Measurements from ENCODE around the gene KAZN. TPM values are rescaled to one million over a fixed set of nuclear protein-coding genes. Genes with fewer than 3 reads are reported as not detected.

KAZN gene
- total and polyA plus RNA-seq, 2 experiments from 2014 or later = 7.9 to 15.6 TPM

DNA sequence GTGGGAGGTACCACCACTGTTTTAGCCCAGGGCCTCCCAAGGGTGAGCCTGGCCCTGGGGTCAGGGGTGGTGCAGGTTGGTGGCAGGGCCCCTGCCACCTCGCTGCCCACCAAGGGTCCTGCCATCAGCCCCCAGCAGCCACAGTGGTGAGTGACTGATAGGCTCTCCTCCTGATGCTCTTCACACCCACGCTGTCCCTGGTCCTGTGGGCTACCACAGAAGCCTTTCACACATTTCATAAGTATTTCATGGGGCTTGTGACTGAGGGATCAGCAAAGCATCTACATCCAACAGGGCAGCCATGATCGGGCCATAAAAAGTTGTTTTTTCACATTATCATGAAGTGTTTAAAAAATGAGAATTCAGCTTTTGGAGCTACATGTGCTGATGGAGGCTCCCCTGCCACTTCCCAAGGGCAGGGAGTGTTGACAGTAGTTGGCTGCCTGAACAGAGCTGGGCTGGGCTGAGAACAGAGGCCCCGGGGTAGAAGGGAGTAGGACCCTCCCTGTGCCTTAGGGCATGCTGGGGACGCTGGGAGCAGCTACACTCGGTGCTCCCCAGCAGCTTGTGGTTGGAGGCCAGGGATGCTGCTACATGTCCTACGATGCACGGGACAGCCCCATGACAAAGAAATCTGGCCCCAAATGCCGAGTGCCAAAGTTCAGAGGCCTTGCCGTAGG lies 482.0 kb downstream of the KAZN start:
- no peak overlapping the region for H2AFZ ChIP-seq
- H4K20me1 ChIP-seq (ENCODE audit: insufficient read depth, poor library complexity, severe bottlenecking) = no peaks in the 10 kb centered on the region
- no peaks in the 10 kb centered on the region for H3K36me3 ChIP-seq (replicated peaks; ENCODE audit: insufficient read depth, low read depth)
- H3K9me3 ChIP-seq (ENCODE audit: low read depth) = no peaks in the 10 kb centered on the region
- no peaks in the 10 kb centered on the region for H3K9me2 ChIP-seq (replicated peaks; ENCODE audit: insufficient read depth)
- no peaks in the 10 kb centered on the region for H3K27me3 ChIP-seq
- H3K79me2 ChIP-seq = no peaks in the 10 kb centered on the region
- no peak overlapping the region for H3K27ac ChIP-seq
- TF ChIP-seq CTCF (IDR thresholded peaks at IDR 0.05; ENCODE audit: poor library complexity) (no peak), EZH2phosphoT487 (IDR thresholded peaks at IDR 0.05; ENCODE audit: low read depth, severe bottlenecking, unreplicated experiment) (no peak), EZH2 (IDR thresholded peaks at IDR 0.05; ENCODE audit: borderline replicate concordance) (no peak)
- H3K4me2 ChIP-seq = no peak overlapping the region
- DNase-seq (ENCODE audit: low spot score) = no peak
- H3K4me3 ChIP-seq = no peak overlapping the region
- no peaks in the 10 kb centered on the region for H3K4me1 ChIP-seq (ENCODE audit: insufficient read depth)
- WGBS (ENCODE audit: low lambda C conversion rate, missing lambda C conversion rate) = 93% methylated on average over 10 of the region's 10 CpGs

GRCh38 chr1:15081102-15081501 lies 482.6 kb downstream of the KAZN start:
- H3K27me3 ChIP-seq = no peaks in the 10 kb centered on the region
- no peaks in the 10 kb centered on the region for H3K36me3 ChIP-seq (replicated peaks; ENCODE audit: insufficient read depth, low read depth)
- no peaks in the 10 kb centered on the region for H3K9me3 ChIP-seq (ENCODE audit: low read depth)
- no peaks in the 10 kb centered on the region for H3K9me2 ChIP-seq (replicated peaks; ENCODE audit: insufficient read depth)
- H3K27ac ChIP-seq = no peak overlapping the region
- H3K79me2 ChIP-seq = no peaks in the 10 kb centered on the region
- no peak for DNase-seq (ENCODE audit: low spot score)
- WGBS (ENCODE audit: low lambda C conversion rate, missing lambda C conversion rate) = 87% methylated on average over 8 of the region's 8 CpGs
- TF ChIP-seq CTCF (IDR thresholded peaks at IDR 0.05; ENCODE audit: poor library complexity) (no peak), EZH2 (IDR thresholded peaks at IDR 0.05; ENCODE audit: borderline replicate concordance) (no peak), EZH2phosphoT487 (IDR thresholded peaks at IDR 0.05; ENCODE audit: low read depth, severe bottlenecking, unreplicated experiment) (no peak)
- H3K4me3 ChIP-seq = no peak overlapping the region
- H4K20me1 ChIP-seq (ENCODE audit: insufficient read depth, poor library complexity, severe bottlenecking) = no peaks in the 10 kb centered on the region
- no peak overlapping the region for H2AFZ ChIP-seq
- H3K4me2 ChIP-seq = no peak overlapping the region
- no peaks in the 10 kb centered on the region for H3K4me1 ChIP-seq (ENCODE audit: insufficient read depth)

- WGBS (ENCODE audit: low lambda C conversion rate, missing lambda C conversion rate) = 93% methylated on average over 7 of the region's 7 CpGs
- TF ChIP-seq EZH2phosphoT487 (IDR thresholded peaks at IDR 0.05; ENCODE audit: low read depth, severe bottlenecking, unreplicated experiment) = no peak
- TF ChIP-seq EZH2 (IDR thresholded peaks at IDR 0.05; ENCODE audit: borderline replicate concordance) = no peak
- TF ChIP-seq CTCF (IDR thresholded peaks at IDR 0.05; ENCODE audit: poor library complexity) = no peak
Measured at GRCh38 chr1:15083578-15083977, 485.1 kb downstream of the KAZN start.

More at GRCh38 chr1:15083578-15083977, 485.1 kb downstream of the KAZN start:
- H3K36me3 ChIP-seq (replicated peaks; ENCODE audit: insufficient read depth, low read depth) = no peaks in the 10 kb centered on the region
- no peaks in the 10 kb centered on the region for H3K79me2 ChIP-seq
- H2AFZ ChIP-seq = no peak overlapping the region
- no peak overlapping the region for H3K27ac ChIP-seq
- no peaks in the 10 kb centered on the region for H3K27me3 ChIP-seq
- no peak for DNase-seq (ENCODE audit: low spot score)
- no peak overlapping the region for H3K4me2 ChIP-seq
- H3K9me2 ChIP-seq (replicated peaks; ENCODE audit: insufficient read depth) = no peaks in the 10 kb centered on the region
- H4K20me1 ChIP-seq (ENCODE audit: insufficient read depth, poor library complexity, severe bottlenecking) = no peaks in the 10 kb centered on the region
- peaks cover 18% of the 10 kb centered on the region for H3K4me1 ChIP-seq (ENCODE audit: insufficient read depth)
- no peak overlapping the region for H3K4me3 ChIP-seq
- H3K9me3 ChIP-seq (ENCODE audit: low read depth) = no peaks in the 10 kb centered on the region
